ENCODE measurements around the gene GPR157.
"Not testable (repeated sequence)": the region's sequence is repeated elsewhere in the genome, so short reads cannot be mapped to it uniquely, and the experiment has no call there.

The GPR157 gene

DNA sequence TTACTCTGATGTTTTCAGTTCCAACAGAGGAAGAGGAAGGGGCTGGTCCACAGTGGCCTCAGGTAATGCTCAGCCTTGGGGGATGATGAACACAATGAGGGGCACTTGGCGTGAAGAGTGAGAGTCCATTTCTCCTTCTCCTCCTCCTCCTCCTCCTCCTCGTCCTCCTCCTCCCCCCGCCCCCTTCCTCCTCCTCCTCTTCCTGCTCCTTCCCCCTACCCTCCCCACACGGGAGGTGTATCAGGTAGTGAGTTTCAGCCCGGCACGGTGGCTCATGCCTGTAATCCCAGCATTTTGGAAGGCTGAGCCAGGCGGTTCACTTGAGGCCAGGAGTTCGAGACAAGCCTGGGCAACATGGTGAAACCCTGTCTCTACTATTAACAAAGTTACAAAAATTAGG lies 17.3 kb upstream of the GPR157 start:
- DNase-seq (ENCODE audit: low read depth), result no peak

DNA sequence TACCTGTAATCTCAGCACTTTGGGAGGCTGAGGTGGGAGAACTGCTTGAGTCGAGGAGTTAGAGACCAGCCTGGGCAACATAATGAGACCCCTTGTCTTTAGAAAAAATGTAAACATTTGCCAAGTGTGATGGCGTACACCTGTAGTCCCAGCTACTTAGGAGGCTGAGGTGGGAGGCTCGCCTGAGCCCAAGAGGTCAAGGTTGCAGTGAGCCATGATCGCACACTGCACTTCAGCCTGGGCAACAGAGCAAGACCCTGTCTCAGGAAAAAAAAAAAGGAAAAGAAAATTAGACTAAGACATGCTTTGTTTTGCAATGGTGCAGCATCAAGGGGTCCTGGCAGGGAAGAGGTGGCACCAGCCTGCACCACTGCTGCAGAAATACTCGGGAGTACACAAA lies 16.8 kb upstream of the GPR157 start:
- no peak for DNase-seq (ENCODE audit: low read depth)

DNA sequence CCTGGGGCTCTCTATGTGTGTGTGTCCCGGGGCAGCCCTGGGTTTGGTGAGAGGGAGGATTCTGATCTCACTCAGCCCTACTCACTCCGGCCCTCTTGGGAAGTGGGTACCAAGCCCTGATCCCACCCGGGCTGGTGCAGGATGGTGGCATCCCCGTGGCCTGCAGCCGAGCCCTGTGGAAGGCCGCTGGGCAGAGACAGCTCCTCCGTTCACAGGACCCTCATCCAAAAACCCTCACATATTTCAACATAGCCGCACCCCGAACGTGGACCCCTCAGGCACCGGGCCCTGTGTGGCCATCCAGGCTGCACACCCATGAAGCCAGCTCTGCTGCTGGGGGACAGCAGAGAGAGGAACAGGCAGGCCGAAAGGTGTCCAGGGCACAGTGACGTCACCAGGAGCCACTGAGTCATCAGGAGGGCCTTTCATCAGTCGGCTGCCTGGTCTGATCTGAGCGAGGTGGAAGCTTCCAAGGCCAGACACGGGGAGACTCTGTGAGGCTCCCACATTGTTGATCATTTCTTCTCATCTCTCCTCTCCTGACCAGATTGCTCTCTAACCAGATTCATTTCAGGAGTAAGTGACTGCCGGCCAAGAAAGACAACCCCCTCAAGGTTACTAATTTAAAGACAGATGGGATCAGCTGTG lies 16.2 kb upstream of the GPR157 start:
- DNase-seq (ENCODE audit: low read depth), result no peak

DNA sequence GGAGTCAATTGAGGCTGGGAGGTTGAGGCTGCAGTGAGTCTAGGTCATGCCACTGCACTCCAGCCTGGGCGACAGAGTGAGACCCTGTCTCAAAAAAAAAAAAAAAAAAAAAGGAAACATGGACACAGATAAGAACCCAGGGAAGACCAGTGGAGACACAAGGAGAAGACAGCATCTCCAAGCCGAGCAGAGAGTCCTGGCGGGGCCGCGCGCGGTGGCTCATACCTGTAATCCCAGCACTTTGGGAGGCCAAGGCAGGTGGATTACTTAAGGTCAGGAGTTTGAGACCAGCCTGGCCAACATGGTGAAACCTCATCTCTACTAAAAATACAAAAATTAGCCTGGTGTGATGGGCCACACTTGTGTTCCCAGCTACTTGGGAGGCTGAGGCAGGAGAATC lies 15.6 kb upstream of the GPR157 start:
- not testable (repeated sequence) for DNase-seq (ENCODE audit: low read depth)

DNA sequence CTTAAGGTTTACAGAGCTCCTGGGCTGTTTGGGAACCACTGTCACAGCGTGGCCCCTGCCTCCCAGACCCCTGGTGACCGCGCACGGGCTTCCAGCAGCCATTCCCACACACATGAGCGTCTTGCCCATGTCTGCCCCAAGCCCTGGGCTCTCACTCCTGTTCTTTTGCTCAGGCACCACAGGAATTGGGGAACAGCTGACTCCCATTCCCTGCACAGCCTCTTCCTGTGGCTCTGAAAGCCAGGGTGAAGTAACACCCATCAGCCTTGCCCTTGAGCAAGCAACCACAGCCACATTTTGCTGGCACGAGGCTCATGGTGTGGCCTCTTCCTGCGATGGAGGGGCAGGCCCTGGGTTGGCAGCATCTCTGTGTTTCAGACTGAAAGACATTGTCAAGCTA lies 14.3 kb upstream of the GPR157 start:
- no peak for DNase-seq (ENCODE audit: low read depth)

DNA sequence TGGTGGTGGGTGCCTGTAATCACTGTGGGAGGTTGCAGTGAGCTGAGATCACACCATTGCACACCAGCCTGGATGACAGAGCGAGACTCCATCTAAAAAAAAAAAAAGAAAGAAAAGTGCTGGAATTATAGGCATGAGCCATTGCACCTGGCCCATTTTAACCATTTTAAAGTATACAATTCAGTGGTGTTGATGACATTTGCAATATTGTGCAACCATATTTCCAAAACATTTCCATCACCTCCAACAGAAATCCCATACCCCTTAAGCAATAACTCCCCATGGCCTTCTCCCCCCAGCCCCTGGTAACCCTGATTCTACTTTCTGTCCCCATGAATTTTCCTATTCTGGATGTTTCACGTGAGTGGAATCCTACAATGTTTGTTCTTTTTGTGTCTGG lies 11.0 kb upstream of the GPR157 start:
- no peak for DNase-seq (ENCODE audit: low read depth)

DNA sequence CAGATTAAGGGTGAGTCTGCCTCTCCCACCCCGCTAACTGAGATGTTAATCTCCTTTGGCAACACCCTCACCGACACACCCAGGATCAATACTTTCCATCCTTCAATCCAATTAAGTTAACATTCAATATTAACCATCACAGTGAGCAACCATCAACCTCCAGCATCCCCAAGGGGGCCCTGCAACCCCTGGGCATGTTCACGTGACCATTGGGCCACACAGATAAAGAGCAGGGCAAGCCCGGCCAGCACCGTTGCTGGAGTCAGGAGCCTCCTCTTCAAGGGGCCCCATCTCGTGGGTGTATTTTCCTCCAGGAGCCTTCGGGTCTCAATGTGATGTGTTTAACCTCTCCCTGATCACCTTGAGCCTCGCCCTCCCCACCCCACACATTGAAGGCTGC lies 8.0 kb upstream of the GPR157 start:
- DNase-seq (ENCODE audit: low read depth), result no peak

DNA sequence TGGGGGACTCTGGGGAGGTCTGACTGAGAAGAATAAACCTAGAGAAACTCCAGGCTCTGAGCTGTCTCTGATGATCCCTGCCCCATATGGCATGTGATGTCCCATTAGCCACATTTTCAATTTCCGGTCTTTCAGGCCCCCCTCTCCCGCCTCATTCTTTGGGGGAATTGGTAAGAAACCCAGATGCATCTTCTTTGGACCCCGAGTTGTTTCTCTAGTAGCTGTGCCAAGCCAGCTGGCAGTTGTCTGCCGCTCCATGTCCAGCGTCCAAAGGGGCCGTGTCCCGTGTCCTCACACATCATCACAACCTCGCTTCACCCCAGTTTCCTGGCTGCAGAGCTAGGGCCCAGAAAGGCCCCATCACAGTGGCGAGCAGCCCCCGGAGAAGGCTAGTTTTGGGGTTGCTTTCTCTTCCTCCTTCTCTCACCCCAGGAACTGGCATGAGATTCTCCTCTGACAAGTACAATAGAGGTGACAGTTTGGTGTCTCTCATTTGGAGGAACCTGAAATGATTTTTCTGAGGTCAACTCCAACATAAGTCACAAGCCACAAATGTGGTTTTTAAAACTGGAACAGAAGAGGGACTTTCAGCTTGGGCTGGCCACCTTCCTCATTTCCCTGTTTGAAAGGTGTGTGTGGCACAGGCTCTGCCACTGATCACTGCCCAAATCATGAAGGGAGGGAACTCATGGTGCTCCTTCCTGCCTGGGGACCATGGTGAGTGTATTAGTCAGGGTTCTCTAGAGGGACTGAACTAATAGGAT lies 6.4 kb upstream of the GPR157 start:
- no peak for DNase-seq (ENCODE audit: low read depth)

DNA sequence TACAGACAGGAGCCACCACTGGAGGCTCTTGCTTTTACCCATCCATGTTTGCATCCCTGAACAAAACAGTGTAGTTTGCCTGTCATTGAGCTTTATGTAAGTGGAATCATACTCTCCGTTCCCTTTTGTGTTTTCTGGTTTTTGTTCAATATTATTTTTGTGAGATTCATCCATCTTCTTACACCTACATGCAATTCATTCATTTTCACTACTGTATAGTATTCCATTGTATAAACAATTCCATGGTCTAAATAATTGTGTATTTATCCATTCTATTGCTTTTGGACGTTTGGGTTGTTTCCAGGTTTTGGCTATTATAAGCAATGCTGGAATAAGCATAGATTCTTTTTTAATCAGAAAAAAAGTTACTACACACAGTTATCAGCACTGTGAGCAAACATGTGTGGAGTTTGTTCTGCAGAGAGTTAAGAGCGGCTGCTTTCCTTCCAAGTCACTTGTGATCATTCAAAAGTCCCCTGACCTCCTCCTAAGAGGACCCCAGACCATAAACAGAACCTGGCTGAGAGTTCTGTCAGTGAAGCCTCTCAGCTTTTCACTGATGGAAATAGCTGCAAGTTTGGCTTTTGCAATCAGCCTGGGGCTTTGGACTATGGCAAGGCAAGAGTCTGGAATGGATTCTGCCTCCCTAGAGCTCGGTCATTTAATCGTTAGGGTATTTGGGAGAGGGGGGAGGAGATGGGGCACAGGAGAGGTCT lies 5.1 kb upstream of the GPR157 start:
- DNase-seq (ENCODE audit: low read depth), result no peak

DNA sequence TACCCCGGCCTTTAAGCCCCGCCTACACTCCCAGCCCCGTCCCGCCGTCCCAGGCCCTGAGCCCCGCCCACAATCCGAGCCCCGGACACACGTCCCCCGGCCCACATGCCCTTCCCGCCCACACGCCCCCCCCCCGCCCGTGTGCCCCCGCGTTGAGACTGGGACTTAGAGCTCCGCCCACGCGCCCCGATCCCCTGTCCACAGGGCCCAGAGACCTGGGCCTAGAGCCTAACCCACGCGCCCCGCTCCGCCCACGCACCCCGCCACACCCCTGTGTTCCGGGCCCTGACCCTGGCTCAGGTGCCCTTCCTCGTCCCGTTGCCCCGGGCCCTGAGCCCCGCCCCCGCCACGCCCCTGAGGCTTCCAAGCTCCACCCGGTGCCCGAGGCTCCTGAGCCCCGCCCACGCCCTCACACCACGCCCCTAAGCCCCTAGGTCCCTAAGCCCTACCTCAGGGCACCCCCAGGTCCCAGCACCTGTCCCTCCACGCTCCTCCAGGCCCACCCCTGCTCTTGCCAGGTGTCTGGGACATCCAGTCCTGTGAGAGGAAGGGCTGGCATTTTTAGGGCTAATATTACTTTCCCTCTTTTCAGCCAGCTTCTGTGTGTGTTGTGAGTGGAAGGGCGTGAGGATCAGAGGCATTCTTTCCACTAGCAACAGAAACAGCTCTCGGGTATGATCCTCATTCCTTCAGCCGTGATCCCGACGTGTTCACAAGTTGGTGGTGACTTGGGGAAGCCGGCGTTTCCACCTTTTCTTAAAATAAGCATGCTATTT lies 552 bp upstream of the GPR157 start:
- peak; percentile 81 for DNase-seq (ENCODE audit: low read depth)

DNA sequence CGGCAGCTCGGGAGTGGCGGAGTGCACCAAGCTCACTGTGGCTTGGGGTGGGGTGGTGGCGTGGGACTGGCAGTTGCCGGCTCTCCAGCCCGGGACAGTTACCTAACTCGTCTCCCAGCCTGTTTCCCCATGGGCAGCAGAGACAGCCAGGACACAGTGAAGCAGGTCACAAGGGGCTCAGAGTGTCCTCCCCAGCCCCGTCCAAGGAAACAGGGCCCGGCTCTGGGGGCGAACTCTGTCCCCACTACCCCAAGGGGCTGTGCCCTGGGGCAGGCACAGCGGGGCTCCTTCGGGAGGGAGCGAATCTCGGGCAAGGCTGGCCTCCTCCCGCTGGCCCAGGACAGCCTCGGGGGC lies 759 bp downstream of the GPR157 start:
- DNase-seq (ENCODE audit: low read depth), result no peak

DNA sequence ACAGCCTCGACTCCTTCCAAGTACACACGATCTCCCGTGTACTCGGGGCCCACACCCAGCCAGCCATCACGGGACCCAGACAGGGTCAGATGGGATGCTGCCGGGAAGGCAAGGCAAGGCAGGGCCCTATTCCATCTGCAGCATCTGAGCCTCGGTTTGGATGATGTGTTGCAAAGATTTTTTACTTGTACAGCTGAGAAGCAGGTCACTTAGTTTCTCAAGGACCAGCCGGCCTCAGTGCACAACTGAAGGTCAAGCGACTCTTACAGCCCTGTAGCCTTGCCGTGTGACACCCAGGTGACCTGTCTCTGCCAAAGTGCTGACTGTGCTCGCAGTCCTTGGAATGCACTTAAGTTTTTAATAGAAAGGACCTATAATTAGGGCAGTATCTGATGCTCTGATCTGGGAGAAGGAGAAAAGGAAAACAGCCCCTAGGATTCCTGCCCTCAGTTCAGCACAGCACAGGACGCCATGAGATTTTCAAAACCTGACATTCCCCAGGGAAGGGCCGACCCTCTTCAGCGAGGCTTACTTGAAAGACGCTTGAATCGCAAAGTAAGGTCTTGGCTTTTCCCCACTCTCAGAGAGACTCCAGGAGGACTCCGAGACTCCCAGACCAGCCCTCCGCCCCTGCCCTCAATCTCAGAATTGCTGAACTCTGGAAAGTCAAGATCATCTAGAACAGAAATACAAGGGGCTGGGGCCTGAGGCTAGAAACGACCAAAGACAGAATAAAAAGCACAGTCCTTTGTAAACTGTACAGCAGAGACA lies 1.3 kb downstream of the GPR157 start:
- no peak for DNase-seq (ENCODE audit: low read depth)

DNA sequence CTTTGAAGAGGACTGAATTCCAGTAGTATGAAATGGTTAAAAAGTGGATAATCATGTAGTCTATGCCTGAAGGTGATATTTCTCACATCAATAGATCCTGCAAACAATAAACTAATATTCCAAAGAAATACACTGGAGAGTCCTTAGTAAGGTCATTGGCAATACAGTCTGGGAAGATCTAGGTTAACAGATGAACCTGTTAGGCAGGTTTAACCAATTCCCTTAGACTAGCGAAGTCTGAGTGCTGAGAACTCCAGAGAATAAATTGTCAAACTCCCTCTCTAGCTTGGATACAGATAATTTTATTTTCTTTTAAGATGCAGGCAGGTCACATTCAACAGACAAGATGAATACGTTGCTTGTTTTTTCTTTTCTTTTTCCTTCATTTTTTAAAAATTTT lies 2.4 kb downstream of the GPR157 start:
- DNase-seq (ENCODE audit: low read depth), result no peak

DNA sequence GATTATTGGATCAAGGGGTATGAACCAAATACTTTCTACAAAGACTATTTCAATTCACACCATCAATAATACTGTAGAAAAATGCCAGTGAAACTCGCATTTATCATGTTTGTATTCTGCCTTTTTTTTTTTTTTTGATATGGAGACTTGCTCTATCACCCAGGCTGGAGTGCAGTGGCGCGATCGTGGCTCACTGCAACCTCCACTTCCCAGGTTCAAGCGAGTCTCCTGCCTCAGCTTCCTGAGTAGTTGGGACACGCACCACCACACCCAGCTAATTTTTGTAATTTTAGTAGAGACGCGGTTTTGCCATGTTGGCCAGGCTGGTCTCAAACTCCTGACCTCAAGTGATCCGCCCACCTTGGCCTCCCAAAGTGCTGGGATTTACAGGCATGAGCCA lies 3.1 kb downstream of the GPR157 start:
- DNase-seq (ENCODE audit: low read depth), result not testable (repeated sequence)

DNA sequence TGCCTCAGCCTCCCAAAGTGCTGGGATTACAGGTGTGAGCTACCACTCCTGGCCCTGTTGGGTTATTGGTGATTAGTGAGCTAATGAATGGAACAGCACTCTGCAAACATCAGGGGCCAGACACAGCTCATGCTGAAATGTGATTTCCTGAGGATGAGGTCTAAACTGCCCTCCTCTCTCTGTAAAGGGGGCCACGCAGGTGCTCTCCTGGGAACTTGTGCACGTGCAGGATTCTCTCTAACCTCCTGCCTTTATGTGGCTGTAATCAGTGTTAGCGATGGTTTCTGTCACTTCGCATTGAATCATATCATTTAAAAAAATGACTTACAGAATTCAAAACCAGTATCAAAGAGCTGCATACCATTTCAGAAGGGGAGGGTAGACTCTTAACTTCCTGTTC lies 3.6 kb downstream of the GPR157 start:
- DNase-seq (ENCODE audit: low read depth), result no peak

DNA sequence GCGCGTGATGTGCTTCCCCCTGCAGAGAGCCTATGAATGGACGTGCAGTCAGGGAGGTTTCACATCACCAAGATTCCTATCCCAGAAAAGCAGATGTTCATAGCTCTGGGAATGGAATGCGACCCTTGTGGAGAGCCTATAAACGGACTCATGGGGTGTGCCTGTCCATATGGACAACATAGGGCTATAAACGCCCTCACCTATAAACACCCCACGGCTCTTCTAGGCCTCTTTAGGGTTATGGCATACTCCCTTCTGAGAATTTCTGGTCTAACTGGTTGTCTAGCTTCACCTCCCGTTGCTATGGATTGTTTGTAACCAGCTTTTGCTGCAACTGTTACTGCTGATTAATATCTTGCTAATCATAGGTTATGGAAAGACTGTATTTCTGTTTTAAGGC lies 4.5 kb downstream of the GPR157 start:
- not testable (repeated sequence) for DNase-seq (ENCODE audit: low read depth)

DNA sequence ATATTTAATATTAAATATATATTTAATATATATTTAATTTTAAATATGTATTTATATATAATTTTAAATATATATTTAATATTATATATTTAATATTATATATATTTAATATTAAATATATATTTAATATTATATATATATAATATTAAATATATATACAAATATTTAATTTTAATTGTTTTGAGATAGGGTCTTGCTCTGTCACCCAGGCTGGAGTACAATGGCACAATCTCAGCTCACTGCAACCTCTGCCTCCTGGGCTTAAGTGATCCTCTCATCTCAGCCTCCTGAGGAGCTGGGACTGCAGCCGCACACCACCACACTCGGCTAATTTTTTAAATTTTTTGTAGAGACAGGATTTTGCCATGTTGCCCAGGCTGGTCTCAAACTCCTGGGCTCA lies 5.2 kb downstream of the GPR157 start:
- DNase-seq (ENCODE audit: low read depth), result not testable (repeated sequence)

DNA sequence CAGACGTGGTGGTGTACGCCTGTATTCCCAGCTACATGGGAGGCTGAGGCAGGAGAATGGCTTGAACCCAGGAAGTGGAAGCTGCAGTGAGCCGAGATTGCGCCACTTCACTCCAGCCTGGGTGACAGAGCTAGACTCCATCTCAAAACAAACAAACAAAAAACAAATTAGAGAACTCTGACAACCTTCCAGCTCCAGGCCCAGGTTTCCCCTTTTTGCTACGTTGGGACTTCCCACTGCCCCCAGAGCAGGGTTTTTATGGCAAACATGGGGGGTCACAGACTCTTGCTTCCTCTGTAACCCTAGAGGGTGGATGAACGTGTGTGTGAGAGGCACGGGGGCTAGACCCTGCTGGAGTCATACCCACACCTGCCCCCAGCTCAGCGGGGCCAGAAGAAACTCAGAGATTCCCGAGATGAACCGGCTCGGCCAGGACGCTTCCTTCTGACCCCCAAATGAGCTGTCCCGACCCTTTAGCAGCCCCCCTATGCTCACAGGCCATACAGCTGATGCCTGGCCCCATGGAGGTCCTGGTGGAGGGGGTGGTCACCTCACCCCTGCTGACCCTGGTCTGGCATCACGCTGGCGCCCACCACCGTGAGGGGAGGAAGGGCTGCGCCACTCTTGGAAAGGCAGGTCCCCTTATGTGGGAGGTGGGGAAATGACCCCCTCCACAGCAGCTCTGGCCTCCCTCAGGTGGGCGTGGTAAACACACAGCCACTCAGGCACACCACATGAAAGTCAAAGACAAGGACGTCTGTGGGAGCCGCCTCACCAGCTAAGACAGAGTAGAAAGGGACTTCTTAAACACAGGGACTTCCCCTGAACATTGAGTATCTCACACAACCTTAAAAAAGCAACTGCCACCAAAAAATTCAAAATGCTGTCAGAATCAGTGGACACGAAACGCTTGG lies 7.1 kb downstream of the GPR157 start:
- DNase-seq (ENCODE audit: low read depth), result no peak

DNA sequence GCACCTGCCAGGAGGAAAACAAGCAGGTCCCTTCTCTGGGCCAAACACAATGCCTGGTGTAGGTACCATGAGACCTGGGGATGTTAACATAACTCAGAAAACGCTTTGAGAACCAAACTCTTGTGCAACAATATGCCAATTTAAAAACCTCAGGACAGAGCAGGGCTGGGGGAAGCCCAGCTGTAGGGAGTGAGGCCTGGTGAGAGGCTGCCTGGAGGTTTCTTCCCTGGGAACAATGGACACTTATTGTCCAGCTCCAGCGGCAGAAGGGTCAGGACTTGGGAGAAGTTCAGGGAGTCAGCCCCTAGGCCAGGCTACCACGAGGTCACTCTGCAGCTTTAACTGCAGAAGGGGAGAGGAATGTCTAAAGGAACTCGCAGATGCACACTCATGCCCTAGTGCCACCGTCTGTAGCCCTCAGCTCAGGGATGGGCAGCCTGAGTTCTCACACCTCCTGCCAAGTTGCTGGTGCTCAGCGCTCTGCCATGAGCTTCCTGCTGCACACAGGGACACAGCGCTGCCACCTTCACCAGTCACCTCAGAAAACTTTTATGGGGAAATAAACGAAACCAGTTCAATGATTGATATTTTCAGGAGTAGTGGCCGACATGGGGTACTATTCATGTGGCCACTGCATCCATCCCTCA lies 8.5 kb downstream of the GPR157 start:
- no peak for DNase-seq (ENCODE audit: low read depth)

DNA sequence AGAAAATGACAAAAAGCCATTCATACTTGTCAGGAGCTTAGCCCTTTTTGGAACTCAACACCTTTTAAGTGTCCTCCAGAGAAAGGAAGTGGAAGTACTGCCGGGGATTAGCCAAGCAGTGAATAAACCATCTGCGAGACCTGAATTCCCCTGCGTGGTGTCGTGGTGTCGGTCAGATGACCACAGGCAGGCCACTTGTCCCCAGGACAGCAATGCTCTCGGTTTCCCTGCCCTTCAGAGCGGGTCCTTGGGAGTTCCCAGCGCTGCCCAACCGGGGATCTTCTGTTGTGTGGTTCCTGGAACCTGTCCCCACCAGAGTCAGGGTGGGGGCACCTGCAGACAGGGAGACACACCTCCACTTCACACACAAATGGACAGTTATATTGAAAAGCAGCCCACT lies 9.2 kb downstream of the GPR157 start:
- DNase-seq (ENCODE audit: low read depth), result no peak

Measured in activated T-helper 1 cell treated with Interleukin-2 at 50 U/mL for 16 hours (primary cell).